GM10248 (cell line): ENCODE results near the gene COL23A1.

Experiments
- CTCF ChIA-PET: fragments of 300-600 bp; sonication (Branson Sonifier 250); formaldehyde crosslinking; extraction: SDS; loops from one replicate; lab custom pipeline; 2021; ENCODE audit warnings: antibody characterized with exemption; lab: Yijun Ruan, JAX
- POLR2A ChIA-PET: fragments of 350-650 bp; sonication (Branson Sonifier 250); formaldehyde crosslinking; extraction: SDS; loops from one replicate; lab custom pipeline; 2020; ENCODE audit warnings: antibody characterized with exemption; lab: Yijun Ruan, JAX
- DNase-seq: peaks from one replicate; pipeline ENCODE4 v3.0.0; 2012; ENCODE audit errors: extremely low spot score
- TF ChIP-seq, protein P1 (sequence below): IDR thresholded peaks from 2 replicates; pipeline ENCODE4 v1.5.1; 2012; ENCODE audit warnings: mild to moderate bottlenecking, low read depth; ENCODE audit errors: extremely low read depth, missing control alignments, control extremely low read depth

COL23A1 gene

DNA sequence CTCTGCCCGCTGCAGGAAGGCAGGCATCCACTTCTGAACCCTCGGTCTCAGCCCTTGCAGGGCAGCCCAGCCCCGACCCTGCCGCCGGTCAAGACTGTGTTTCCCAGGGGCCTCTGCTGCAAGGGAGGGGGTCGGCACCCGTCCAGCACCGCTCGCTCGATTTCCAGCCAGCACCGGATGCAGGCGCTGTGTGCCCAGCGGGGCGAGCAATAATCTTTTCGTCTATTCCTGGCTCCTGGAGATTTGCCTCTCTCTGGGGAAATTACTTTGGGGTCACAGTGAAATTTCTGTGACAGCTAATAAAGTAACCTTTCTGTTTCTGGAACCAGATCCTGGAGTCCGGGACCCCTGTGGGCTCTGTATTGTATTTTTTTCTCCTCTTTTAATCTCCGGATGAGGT is 155.3 kb downstream of the COL23A1 start:
- CTCF ChIA-PET = no interaction called here
- DNase-seq = no peak
- POLR2A ChIA-PET = no interaction called here
- TF ChIP-seq, protein P1, sequence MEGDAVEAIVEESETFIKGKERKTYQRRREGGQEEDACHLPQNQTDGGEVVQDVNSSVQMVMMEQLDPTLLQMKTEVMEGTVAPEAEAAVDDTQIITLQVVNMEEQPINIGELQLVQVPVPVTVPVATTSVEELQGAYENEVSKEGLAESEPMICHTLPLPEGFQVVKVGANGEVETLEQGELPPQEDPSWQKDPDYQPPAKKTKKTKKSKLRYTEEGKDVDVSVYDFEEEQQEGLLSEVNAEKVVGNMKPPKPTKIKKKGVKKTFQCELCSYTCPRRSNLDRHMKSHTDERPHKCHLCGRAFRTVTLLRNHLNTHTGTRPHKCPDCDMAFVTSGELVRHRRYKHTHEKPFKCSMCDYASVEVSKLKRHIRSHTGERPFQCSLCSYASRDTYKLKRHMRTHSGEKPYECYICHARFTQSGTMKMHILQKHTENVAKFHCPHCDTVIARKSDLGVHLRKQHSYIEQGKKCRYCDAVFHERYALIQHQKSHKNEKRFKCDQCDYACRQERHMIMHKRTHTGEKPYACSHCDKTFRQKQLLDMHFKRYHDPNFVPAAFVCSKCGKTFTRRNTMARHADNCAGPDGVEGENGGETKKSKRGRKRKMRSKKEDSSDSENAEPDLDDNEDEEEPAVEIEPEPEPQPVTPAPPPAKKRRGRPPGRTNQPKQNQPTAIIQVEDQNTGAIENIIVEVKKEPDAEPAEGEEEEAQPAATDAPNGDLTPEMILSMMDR = no peak

DNA sequence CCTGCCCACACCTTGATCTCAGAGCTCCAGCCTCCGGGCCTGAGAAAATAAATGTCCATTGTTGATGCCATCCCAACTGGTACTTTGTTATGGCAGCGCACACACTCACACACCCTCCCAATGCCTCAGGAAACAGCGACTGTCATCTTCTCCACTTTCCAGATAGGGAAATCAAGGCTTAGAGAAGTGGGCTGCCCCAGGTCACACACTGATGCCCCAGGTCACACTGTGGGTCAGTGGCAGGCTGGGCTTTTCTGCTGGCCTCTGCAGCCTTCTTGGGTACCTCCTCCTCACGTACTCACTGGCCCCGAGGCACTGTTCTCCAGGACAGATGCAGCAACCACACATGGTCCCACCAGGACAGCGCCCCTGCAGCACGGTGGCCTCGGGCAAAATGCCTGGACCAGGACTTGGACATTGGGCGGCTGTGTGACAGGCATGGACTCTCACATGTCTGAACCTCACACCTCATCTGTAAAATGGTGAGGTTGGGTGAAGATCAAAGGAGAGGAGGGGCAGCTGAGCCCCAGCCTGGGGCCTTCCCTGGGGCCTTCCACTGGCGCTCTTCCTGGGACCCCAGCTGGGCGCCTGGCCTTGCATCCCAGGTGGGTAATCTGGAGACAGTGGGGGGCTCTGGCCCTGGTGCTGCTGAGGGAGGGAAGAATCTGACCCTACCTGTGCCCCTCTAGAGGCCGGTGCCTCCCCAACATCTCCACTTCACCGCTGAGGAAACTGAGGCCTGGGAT is 156.0 kb downstream of the COL23A1 start:
- TF ChIP-seq, protein P1 = no peak
- ChIA-PET CTCF (no interaction called here), POLR2A (no interaction called here)
- DNase-seq = no peak

DNA sequence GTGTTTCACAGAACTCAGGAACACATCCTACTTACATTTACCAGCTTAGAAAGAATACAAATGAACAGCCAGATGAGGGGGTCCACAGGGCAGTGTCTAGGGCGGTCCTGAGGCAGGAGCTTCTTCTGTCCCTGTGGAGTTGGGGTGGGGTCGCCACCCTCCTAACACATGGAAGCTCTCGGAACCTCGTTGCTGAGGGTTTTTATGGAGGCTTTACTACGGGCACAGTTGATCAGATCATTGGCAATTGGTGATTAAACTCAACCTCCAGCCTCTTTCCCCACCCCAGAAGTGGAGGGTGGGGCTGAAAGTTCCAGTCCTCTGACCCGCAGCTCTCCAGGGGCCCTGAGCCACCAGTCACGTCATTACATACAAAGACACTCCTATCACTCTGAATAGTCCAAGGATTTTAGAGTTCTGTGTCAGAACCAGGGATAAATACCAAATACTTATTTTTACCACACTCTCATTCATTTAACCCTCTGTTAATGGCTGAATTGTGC is 156.9 kb downstream of the COL23A1 start:
- CTCF ChIA-PET = interaction anchor here (1.6 kb wide), 1 partner anchor 28 kb away, joined by 4 read pairs; no protein-coding TSS in a partner anchor
- TF ChIP-seq, protein P1 = no peak
- POLR2A ChIA-PET = no interaction called here
- DNase-seq = no peak

DNA sequence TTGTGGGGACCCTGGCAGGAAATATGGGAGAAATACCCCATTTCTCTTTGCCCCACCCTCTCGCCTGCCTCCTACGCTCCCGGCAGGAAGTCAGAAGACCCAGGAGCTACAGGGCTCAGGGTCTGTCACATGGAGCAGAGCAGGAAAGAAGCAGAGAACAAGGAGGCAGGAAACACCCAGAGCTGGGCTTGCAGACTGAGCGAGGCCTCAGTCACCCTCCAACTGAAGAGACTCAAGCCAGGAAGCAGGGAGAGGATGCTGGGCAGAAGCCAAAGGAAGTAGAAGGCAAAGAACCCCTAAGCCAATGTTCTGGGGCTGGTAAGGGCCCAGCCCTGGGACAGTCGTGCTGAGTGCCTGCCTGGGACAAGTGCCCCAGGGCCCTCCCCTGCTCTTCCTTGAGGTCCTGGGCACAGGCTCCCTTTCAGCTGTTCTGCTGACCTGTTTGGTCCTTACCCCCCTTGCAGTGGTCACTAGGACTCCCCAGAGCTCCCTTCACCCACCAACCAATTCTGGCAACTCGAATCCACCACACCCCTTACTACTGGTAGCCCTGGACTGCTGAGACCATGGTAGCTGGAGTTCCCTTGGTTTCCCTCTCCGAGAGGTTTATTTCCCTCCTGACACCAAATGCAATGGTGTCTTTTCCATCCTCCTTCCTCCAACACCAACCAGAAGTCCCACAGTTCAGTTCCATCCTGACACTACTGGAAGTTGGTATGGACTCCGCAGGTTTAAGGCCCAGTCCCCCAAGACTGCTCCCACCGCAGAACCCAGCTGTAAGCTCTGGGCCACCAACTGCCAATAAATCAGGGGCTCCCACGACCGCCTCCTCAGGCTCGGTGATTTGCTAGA is 157.5 kb downstream of the COL23A1 start:
- POLR2A ChIA-PET = no interaction called here
- no peak for DNase-seq
- CTCF ChIA-PET = interaction anchor here (1.6 kb wide), 1 partner anchor 29 kb away, joined by 4 read pairs; no protein-coding TSS in a partner anchor
- TF ChIP-seq, protein P1 = no peak

DNA sequence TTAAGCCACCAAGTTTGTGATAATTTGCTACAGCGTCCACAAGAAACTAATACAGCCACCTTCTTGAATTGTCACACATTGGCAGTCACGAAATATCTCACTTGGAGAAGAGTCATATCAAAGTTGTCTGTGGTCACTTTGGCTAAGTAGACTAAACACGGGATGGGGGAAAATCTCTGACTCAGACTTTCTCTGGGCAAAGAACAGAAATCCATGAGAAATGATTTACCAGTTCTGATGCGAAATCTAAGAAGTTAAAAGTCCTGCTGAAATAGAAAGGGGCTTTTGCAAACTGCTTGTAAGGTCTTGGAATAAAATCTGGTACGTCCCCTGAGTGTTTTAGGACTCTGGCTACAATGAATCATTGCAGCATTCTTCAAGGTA is 158.4 kb downstream of the COL23A1 start:
- ChIA-PET POLR2A (no interaction called here), CTCF (no interaction called here)
- TF ChIP-seq, protein P1 = no peak
- DNase-seq = no peak

DNA sequence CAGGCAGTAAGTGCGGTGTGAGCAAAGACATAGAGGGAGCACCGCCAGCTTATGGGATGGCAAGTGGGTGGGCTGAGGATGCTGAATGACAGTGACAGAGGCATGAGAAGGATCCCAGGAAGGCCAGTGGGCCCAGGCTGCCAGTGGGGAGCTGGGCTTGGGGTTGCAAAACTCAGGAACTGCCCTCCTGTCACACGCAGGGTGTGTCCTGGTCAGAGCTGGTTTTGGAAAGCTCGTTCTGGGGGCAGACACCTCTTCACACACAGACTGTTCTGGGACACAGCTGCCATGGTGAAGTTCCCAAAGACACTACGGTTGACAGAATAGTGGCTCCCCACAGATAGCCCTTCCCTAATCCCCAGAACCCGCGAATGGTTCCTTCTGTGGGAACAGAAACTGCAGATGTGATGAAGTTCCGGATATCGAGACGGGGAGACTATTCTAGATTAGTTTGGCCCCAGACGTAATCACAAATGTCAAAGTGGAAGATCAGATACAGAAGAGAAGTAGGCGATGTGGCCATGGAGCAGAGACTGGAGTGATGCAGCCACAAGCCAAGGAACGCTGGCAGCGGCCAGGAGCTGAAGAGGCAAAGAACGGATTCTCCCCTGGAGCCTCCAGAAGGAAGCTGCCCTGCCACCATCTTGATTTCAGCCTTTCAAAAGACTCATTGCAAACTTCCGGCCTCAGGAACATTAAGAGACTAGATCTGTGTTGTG is 159.0 kb downstream of the COL23A1 start:
- no peak for DNase-seq
- ChIA-PET POLR2A (no interaction called here), CTCF (no interaction called here)
- TF ChIP-seq, protein P1 = no peak
